ENCODE results near the gene LDB3. TPM values are rescaled to one million over a fixed set of nuclear protein-coding genes. Genes with fewer than 3 reads are reported as not detected.

Gene LDB3
- total RNA-seq, 2 donors from 2014 or later: 0.05 to 0.16 TPM

DNA sequence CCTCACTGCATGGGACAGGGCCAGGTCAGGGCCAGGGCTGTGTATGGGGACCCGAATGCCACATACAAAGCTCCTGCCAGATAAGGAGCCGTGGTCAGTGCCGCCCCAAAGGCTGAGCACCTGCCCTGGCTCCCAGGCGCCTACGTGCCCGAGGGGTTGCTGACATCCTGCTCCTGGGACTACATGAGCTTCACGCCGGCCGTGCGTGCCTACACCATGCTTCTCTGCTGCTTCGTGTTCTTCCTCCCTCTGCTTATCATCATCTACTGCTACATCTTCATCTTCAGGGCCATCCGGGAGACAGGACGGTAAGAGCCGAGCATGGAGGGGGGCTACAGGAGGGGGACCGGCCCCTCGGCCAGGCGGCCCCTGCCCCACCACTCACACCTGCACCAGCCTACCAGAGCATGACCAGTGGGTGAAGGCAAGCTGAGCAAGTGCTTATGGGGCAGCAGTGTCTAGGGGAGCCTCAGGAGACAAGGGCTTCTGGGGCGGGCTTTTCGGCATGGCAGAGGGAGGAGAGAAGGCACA is 9.1 kb upstream of the LDB3 start:
- H3K27ac Mint-ChIP-seq: no peak overlapping the region
- no peak for ATAC-seq
- H3K36me3 Mint-ChIP-seq: no peaks in the 10 kb centered on the region

DNA sequence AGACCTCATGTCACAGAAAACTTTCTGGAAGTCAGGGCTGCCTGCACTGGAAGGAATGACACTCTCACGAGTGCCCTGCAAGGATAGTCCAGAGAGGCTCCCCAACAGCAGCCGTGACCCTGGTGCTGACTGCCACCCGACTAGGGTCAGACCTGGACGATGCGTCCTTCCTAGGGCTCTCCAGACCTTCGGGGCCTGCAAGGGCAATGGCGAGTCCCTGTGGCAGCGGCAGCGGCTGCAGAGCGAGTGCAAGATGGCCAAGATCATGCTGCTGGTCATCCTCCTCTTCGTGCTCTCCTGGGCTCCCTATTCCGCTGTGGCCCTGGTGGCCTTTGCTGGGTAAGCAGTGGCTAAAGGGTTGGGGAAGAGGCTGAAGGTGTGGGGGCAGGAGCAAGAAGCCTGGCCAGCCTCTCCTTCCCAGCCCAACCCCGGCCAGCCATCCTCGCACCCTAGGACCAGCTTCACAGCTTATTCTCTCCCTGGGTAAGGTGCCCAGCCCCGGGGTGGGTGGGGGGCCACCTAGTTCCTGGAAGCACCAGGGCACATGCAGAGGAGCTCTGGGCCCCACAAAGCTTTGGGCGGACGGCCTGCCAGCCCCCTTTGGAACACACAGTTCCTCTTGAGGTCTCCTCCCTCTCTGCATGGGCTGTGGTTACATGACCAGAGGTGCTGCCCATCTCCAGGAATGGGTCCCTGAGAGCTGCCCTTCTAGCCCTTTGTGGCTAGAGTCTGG is 8.4 kb upstream of the LDB3 start:
- no peak for DNase-seq (ENCODE audit: low spot score in 2 of 2)
- no peak for ATAC-seq
- H3K36me3 Mint-ChIP-seq: no peaks in the 10 kb centered on the region
- H3K9me3 Mint-ChIP-seq: no peaks in the 10 kb centered on the region
- H3K27ac Mint-ChIP-seq: no peak overlapping the region

More for the DNA sequence above, 9.1 kb upstream of the LDB3 start:
- H3K9me3 Mint-ChIP-seq: no peaks in the 10 kb centered on the region
- DNase-seq (ENCODE audit: low spot score in 2 of 2): no peak

DNA sequence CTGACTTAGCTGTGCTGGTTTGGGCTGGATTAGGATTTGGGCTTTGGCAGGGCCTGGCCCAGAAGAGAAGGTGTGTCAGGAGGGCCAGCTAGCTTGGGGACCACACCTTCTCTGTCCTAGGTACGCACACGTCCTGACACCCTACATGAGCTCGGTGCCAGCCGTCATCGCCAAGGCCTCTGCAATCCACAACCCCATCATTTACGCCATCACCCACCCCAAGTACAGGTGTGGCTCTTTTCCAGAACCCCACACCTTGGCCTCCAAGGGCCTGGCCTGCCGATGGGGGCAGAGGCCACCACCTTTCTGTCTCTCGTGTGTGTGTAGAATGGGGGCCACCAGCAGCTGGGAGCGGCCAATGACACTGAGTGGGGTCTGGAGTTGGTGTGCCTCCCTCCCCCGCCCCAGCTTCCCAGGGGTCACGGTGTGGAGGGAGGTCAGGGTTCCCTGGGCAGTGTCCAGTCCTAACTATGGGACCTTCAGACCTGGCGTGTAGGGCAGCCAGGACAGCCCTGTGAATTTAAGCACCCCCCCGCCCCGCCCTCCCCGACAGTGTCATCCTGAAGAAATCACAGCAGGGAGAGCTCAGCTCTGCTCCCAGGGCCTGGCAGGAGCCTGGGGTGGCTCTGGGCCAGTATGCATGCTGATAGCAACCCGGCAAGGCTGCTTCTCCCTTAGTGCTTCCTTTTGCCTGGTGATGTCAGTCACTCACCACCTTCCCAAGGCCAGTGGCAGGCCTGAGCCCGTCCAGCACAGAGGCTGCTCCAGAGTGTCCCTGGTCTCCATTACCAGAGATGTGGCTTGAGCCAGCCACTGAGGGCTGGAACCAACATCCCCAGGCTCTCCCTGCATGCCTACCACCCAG is 6.9 kb upstream of the LDB3 start:
- Mint-ChIP-seq H3K27ac (no peak overlapping the region), H3K9me3 (no peaks in the 10 kb centered on the region), H3K36me3 (no peaks in the 10 kb centered on the region)
- DNase-seq (ENCODE audit: low spot score in 2 of 2): no peak
- no peak for ATAC-seq

DNA sequence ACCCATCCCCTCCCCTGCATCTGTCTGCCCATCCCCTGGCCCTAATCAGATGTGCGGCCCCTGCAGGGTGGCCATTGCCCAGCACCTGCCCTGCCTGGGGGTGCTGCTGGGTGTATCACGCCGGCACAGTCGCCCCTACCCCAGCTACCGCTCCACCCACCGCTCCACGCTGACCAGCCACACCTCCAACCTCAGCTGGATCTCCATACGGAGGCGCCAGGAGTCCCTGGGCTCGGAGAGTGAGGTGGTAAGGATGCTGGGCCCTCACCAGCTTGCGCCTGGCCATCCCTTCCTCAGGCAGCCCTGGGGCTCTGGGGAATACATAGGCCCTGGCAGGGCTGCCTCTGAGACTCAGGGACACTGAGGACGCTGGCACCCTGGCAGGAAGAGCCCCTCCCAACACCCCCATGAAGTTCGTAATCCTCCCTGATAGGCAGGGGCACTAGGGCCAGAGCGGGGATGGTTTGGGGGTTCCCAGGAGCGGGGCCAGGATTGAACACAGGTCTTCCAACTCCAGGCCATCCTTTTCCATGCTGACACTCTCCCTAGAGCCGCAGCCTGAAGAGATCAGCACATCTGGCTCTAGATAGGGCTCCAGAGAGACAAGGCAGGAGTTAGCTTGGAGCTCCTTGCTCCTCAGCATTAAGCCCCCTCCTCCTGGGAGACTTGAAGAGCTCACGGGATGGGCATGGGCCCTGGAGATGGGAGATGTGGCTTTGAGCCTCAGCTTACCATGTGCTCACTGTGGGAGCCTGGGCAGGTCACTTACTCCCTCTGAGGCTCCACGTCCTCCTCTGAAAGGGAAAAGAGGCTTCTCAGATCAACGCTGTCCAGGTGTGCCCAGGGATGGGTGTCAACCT is 5.9 kb upstream of the LDB3 start:
- H3K36me3 Mint-ChIP-seq: no peaks in the 10 kb centered on the region
- DNase-seq (ENCODE audit: low spot score in 2 of 2) (no peak), ATAC-seq (no peak)
- no peaks in the 10 kb centered on the region for H3K9me3 Mint-ChIP-seq
- H3K27ac Mint-ChIP-seq: no peak overlapping the region

DNA sequence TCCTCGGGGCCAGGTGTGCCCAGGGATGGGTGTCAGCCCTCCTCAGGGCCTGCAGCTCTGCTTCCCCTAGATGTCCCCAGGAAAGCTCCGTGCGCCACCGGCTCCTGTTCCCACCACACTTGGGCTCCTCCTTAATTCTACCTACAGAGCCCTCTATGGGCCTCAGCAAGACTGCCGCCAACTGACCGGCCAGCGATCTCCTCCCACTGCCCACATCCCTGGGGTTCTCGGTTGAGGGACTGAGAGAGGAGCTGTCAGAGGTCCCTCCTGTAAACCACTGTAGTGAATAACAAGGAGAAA is 5.3 kb upstream of the LDB3 start:
- ATAC-seq: no peak
- H3K9me3 Mint-ChIP-seq: no peaks in the 10 kb centered on the region
- H3K27ac Mint-ChIP-seq: no peak overlapping the region
- DNase-seq (ENCODE audit: low spot score in 2 of 2): no peak
- H3K36me3 Mint-ChIP-seq: no peaks in the 10 kb centered on the region

DNA sequence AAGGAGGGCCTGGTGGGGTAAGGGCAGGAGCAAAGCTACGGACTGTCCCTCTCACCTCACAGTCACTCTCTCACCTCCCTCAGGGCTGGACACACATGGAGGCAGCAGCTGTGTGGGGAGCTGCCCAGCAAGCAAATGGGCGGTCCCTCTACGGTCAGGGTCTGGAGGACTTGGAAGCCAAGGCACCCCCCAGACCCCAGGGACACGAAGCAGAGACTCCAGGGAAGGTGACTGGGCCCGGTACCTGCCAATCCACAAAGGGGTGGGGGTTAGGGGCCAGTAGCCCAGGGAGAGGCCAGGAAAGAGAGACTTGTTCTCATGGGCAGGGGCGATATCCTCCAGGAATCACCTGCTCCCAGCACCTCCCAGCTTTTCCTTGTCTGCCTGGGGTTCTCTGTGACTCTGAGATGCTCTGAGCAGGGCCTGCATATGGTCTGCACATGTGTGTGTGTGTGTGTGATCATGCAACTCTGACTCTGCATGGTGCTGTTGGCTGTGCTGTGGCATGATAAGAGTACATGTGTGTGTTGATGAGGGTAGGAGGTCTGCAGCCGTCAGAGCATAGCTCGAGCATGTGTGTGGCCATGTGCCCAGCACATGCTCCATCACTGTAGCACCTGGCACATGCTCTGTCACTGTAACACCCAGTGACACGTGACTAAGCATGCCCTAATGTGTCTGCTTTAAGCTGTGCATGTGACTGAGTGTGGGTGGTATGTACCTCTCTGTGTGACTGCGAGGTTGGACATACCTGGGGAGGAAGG is 4.6 kb upstream of the LDB3 start:
- ATAC-seq: no peak
- H3K9me3 Mint-ChIP-seq: no peaks in the 10 kb centered on the region
- no peaks in the 10 kb centered on the region for H3K36me3 Mint-ChIP-seq
- H3K27ac Mint-ChIP-seq: no peak overlapping the region
- DNase-seq (ENCODE audit: low spot score in 2 of 2): no peak

DNA sequence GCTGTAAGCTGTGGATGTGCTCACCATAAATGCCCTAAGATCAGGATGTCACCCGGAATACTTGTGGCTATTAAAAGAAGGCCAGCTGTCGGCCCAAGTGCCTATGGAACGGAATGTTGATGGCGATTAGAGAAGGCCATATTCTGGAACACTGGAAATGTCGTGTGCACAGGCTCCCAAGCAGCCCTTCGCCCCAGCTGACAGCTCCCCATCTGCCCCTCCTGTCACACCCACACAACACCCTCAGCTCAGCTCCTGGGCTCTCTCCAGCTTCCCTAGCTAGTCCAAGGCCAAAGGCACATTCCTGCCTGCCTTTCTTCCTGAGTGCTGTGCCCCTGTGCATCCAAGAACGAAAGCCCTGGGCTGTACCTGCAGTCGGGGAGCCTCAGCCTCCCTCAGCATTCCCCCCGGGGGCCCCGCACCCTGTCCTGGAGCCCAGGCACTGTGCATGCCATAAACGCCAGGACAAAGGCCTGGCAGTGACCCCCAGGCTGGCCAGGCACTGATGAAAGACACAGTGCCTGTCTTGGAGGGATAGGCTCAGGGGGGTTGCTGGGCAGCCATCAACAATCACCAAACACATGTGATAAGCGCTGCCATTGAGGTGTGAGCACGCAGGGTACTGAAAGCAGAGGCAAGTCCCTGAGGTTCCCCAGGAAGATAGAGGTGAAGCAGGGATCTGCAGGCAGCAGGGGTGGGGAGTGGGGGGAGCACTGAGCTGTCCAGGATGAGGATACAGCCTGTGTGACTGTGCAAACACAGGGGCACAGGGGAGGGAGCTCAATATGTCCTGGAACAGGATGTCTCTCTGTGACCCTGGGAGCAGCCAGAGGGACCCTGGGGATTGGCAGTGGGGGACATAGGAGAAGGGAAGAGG is 3.7 kb upstream of the LDB3 start:
- no peaks in the 10 kb centered on the region for H3K36me3 Mint-ChIP-seq
- H3K9me3 Mint-ChIP-seq: no peaks in the 10 kb centered on the region
- no peak for ATAC-seq
- no peak for DNase-seq (ENCODE audit: low spot score in 2 of 2)
- peak overlapping the region in 1 of 2 donors; percentile 77 for H3K27ac Mint-ChIP-seq

DNA sequence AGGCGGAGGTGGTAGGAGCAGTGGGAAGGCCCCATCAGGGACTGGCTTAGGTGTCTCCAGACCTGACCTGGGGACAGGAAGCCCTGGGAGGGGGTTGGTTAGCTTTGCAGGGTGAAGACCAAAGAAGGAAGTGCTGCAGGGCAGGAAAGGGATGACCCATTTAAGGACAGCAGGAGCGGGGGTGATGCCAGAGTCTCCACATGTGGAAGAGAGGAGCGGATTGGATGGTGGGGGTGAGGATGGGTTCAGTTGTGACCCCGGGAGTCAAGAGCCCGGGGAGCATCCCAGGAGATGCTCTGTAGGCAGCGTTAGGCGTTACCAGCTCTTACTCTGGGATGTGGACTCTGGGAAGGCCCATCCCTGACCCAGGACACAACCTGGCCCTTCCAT is 3.1 kb upstream of the LDB3 start:
- H3K27ac Mint-ChIP-seq: peak overlapping the region in 1 of 2 donors; percentile 77
- DNase-seq (ENCODE audit: low spot score in 2 of 2): no peak
- H3K9me3 Mint-ChIP-seq: no peaks in the 10 kb centered on the region
- no peak for ATAC-seq
- no peaks in the 10 kb centered on the region for H3K36me3 Mint-ChIP-seq

DNA sequence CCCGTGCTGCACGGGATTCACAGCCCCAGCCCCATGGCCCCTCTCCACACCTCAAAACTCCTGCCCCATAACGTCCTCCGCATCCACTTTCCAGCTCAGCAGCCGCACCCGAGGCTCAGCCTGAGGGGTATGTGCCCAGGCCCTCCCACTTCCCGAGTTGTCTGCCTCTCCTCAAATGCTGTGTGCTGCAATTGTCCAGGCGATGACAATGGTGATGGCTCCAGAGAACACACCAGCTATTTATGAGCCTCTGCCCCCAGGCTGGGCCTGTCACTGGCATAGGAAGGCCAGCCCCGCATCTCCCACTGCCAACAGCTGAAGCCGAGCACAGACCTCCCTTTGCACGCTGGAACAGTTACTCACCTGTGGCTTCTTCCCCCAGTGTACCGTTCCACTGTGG is 2.4 kb upstream of the LDB3 start:
- Mint-ChIP-seq H3K36me3 (no peaks in the 10 kb centered on the region), H3K27ac (no peak overlapping the region), H3K9me3 (no peaks in the 10 kb centered on the region)
- DNase-seq (ENCODE audit: low spot score in 2 of 2) (no peak), ATAC-seq (no peak)

DNA sequence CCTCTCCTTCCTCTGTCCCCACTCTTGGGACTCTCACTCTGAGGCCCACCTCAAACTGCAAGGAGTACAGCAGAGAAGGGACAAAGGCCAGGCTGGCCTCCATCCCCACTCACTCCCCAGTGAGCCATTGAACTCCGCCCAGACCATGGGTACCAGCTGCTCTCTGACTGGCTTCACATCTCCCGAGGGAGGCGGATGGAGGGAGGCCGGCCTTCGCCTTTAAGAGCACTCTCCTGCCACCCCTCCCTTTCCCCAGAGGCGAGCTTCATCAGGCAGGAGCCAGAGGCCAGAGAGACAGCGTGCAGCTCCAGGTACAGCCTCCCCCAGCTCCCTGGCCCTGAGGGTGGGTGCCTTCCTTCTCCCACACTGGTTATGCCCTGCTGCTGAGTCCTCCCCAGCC is 1.8 kb upstream of the LDB3 start:
- DNase-seq (ENCODE audit: low spot score in 2 of 2) (no peak), ATAC-seq (no peak)
- no peaks in the 10 kb centered on the region for H3K9me3 Mint-ChIP-seq
- no peak overlapping the region for H3K27ac Mint-ChIP-seq
- H3K36me3 Mint-ChIP-seq: no peaks in the 10 kb centered on the region

DNA sequence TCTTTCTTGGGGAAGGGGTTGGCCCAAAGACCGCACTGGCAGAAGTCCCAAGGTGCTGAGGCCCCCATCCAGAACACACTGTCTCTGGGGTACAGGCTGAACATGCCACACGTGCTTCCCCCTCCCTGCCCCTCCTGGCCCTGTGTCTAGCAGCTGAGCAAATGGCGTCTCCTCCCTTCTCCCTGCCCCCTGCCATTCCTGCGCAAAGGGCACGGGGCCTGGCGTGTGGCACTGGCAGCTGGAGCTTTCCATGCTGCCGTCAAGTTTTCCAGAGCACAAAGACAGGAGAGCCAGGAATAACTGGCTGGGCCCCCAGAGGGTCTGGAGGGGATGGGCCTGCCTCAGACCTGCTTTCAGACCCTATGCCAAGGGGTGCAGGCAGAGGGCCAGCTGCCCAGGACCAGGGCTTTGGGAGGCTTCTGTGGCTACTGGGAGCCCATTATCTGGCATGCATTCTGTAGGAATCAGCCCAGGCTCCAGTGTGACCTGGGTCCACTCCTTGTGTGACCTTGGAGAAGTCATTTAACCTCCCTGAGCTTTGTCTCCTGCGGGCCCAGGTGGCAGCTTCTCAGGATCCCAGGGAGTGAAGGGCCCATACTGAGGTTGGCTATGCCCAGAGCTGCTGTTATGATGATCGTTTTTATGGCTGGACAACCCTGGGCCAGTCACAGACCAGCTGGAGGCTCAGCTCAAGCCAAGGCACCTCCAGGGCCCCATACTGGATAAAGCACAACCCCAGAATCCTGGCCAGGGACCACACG is 710 bp upstream of the LDB3 start:
- H3K36me3 Mint-ChIP-seq: no peaks in the 10 kb centered on the region
- no peaks in the 10 kb centered on the region for H3K9me3 Mint-ChIP-seq
- ATAC-seq (no peak), DNase-seq (ENCODE audit: low spot score in 2 of 2) (no peak)
- H3K27ac Mint-ChIP-seq: no peak overlapping the region

DNA sequence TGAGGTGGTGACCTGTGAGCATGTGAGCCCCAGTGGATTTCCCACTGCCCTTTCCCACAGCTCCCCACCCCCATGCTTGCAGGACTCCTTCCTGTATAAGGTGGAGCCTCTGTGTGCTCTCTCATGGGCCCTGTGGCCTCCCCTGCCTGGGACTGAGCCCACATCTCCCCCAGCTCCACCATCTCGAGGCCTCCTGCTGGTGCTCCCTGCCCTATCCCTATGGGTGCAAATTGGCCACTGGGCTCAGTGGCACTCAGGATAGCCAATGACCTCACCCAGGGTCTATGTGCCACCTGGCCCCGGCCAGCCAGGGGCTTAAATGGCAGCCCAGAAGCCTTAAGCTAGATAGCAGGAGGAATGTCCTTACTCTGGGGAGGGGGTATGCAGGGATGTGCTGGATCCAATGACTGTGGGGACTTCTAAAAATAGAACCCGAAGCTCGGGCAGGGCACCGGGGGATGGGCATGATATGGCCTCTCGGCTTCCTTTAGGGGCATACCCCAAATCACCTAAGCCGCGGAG is 2.0 kb downstream of the LDB3 start:
- DNase-seq (ENCODE audit: low spot score in 2 of 2) (no peak), ATAC-seq (no peak)
- H3K9me3 Mint-ChIP-seq: no peaks in the 10 kb centered on the region
- no peaks in the 10 kb centered on the region for H3K36me3 Mint-ChIP-seq
- no peak overlapping the region for H3K27ac Mint-ChIP-seq

DNA sequence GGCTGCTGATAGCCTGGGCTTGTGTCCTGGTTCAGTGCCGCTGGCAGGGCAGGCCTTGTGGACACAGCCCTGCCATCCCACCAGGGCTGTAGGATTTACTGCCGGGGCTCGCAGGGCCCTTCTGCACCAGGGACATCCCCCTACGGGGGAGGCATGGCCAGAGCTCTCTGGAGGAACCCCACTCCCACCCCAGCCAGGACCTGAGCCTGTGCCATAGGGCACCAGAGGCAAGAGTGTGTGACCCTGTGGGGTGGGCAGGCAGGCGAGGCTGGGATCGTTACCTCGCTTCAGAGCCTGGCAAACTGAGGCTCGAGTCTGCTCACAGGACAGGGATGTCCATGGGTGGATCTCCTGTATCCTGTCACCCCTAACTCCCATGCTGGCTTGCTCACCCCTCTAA is 2.6 kb downstream of the LDB3 start:
- ATAC-seq (no peak), DNase-seq (ENCODE audit: low spot score in 2 of 2) (no peak)
- H3K9me3 Mint-ChIP-seq: no peaks in the 10 kb centered on the region
- H3K27ac Mint-ChIP-seq: no peak overlapping the region
- H3K36me3 Mint-ChIP-seq: no peaks in the 10 kb centered on the region

DNA sequence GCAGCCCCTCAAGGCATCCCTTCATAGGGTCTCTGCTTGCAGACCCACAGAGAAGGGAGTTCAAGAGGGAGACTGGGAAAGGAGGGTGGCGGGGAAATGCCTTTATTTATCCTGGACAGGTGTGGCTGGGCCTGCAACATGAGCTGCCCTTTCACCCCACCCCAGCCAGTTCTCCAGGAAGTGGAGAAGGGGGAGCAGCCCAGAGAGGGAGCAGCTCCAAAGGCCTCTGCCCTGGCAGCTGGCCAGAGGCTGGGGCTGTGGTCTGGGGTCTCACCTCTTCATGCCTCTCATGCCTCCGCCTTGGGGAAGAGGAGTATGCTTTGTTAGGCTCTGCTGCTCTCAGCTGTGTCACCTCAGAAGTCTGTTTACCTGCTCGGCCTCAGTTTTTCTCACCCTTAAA is 3.1 kb downstream of the LDB3 start:
- no peak for DNase-seq (ENCODE audit: low spot score in 2 of 2)
- no peaks in the 10 kb centered on the region for H3K9me3 Mint-ChIP-seq
- ATAC-seq: no peak
- H3K36me3 Mint-ChIP-seq: no peaks in the 10 kb centered on the region
- no peak overlapping the region for H3K27ac Mint-ChIP-seq
